GM23338 (cell line): ENCODE data around the gene S100A3. TPM values are rescaled to one million over a fixed set of nuclear protein-coding genes. Genes with fewer than 3 reads are reported as not detected.
"Not testable (repeated sequence)": the region's sequence is repeated elsewhere in the genome, so short reads cannot be mapped to it uniquely, and the experiment has no call there.

ENCODE experiments used
- ATAC-seq: fragments of 200-7000 bp; cut with Tn5 transposase; 3 replicates; pipeline ENCODE4 v1.9.1; 2020
- DNase-seq: peaks from one replicate; pipeline ENCODE4 v3.0.0-alpha.2; 2015; ENCODE audit warnings: low spot score
- H2AFZ ChIP-seq: fragments of 200-600 bp; sonication (generic); 2 replicates; pipeline ENCODE4 v1.8.0; 2016; ENCODE audit warnings: antibody characterized with exemption, mild to moderate bottlenecking, moderate library complexity
- H3F3A ChIP-seq: fragments of 200-600 bp; sonication (generic); replicated peaks from 2 replicates; pipeline ENCODE4 v1.8.0; 2017; ENCODE audit warnings: antibody characterized with exemption, mixed run types, low read depth
- H3K27ac ChIP-seq: fragments of 200-600 bp; sonication (generic); 2 replicates; pipeline ENCODE4 v1.6.1; 2016; ENCODE audit warnings: low read depth
- H3K27me3 ChIP-seq: fragments of 200-600 bp; sonication (generic); 2 replicates; pipeline ENCODE4 v1.8.0; 2016; ENCODE audit warnings: mild to moderate bottlenecking, mixed run types, moderate library complexity; ENCODE audit not compliant: insufficient read depth
- H3K36me3 ChIP-seq: fragments of 200-600 bp; sonication (generic); 2 replicates; pipeline ENCODE4 v1.8.0; 2016; ENCODE audit warnings: mild to moderate bottlenecking; ENCODE audit not compliant: insufficient read depth
- H3K4me1 ChIP-seq: fragments of 200-600 bp; sonication (generic); 2 replicates; pipeline ENCODE4 v1.8.0; 2016; ENCODE audit warnings: mild to moderate bottlenecking, moderate library complexity; ENCODE audit not compliant: insufficient read depth
- H3K4me2 ChIP-seq: fragments of 200-600 bp; sonication (generic); 2 replicates; pipeline ENCODE4 v1.7.1; 2017; ENCODE audit warnings: mixed run types
- H3K4me3 ChIP-seq: fragments of 200-600 bp; sonication (generic); 2 replicates; pipeline ENCODE4 v1.6.1; 2016; ENCODE audit warnings: mixed run types
- H3K79me2 ChIP-seq: fragments of 200-600 bp; sonication (generic); replicated peaks from 2 replicates; pipeline ENCODE4 v1.8.0; 2017; ENCODE audit warnings: mild to moderate bottlenecking; ENCODE audit not compliant: insufficient read depth
- H3K9me2 ChIP-seq: fragments of 200-600 bp; sonication (generic); 2 replicates; pipeline ENCODE4 v1.8.0; 2017; ENCODE audit not compliant: insufficient read depth
- H4K20me1 ChIP-seq: fragments of 200-600 bp; sonication (generic); replicated peaks from 2 replicates; pipeline ENCODE4 v1.8.0; 2017; ENCODE audit warnings: mild to moderate bottlenecking; ENCODE audit not compliant: insufficient read depth
- H3K27ac Mint-ChIP-seq: 2 replicates; pipeline ENCODE4 v1.8.0; 2020; ENCODE audit warnings: inconsistent platforms, mild to moderate bottlenecking, moderate library complexity, mixed read lengths
- H3K27me3 Mint-ChIP-seq: 3 replicates; pipeline ENCODE4 v1.8.0; 2022; ENCODE audit warnings: low read depth, mild to moderate bottlenecking, moderate library complexity, mixed read lengths, inconsistent platforms; ENCODE audit not compliant: insufficient read depth, poor library complexity
- H3K36me3 Mint-ChIP-seq: 3 replicates; pipeline ENCODE4 v1.8.0; 2021; ENCODE audit warnings: low read depth, mild to moderate bottlenecking, inconsistent platforms, moderate library complexity, mixed read lengths
- H3K4me1 Mint-ChIP-seq: 3 replicates; pipeline ENCODE4 v1.8.0; 2020; ENCODE audit warnings: mild to moderate bottlenecking, inconsistent platforms, mixed read lengths
- H3K4me3 Mint-ChIP-seq: 3 replicates; pipeline ENCODE4 v1.8.0; 2021; ENCODE audit warnings: moderate library complexity, mild to moderate bottlenecking, inconsistent platforms, mixed read lengths
- H3K9me3 Mint-ChIP-seq: 3 replicates; pipeline ENCODE4 v1.8.0; 2020; ENCODE audit warnings: moderate library complexity, mild to moderate bottlenecking, inconsistent platforms, mixed read lengths
- CREB1 ChIP-seq: fragments of 250-450 bp; sonication (Bioruptor Pico); IDR thresholded peaks from 2 replicates; pipeline ENCODE4 v1.5.0; 2020; ENCODE audit warnings: low read depth, mild to moderate bottlenecking, moderate library complexity
- CTCF ChIP-seq, 2 experiments: fragments of 200-600 bp in 1 of 2; sonication (generic) in 1 of 2; conservative IDR thresholded peaks; 2 replicates each; pipeline versions ENCODE4 v1.5.1 to v1.6.1; 2016 to 2017; ENCODE audit warnings: antibody characterized with exemption in 2 of 2, low read depth in 2 of 2, mild to moderate bottlenecking in 2 of 2, moderate library complexity in 1 of 2
- JUNB ChIP-seq: IDR thresholded peaks from one replicate; pipeline ENCODE4 v1.6.1; 2016; ENCODE audit warnings: antibody characterized with exemption; ENCODE audit not compliant: unreplicated experiment
- ZNF331 ChIP-seq: fragments of 250-450 bp; sonication (Bioruptor Pico); IDR thresholded peaks from 2 replicates; pipeline ENCODE4 v1.5.0; 2020; ENCODE audit warnings: low read depth, mild to moderate bottlenecking, moderate library complexity
- ZNF462 ChIP-seq: fragments of 250-450 bp; sonication (Bioruptor Pico); IDR thresholded peaks from 2 replicates; pipeline ENCODE4 v1.5.0; 2020; ENCODE audit warnings: mild to moderate bottlenecking, moderate library complexity
- polyA plus RNA-seq: library from polyadenylated mRNA; unstranded; fragments of >200 nt; fragmentation: Nextera tagmentation; extraction: Ambion mirVana; gene quantifications from 2 replicates; pipeline ENCODE4 v1.2.1, GENCODE V29; 2016
- total RNA-seq: library from RNA; depleted of rRNA; stranded (reverse); fragments of >200 nt; shearing (Covaris generic); gene quantifications from 2 replicates; pipeline ENCODE4 v1.2.3, GENCODE V29; 2014
- TF ChIP-seq, protein P1 (sequence below): IDR thresholded peaks from one replicate; pipeline ENCODE4 v1.6.1; 2018; ENCODE audit warnings: antibody characterized with exemption; ENCODE audit not compliant: unreplicated experiment

S100A3 gene
- total and polyA plus RNA-seq, 2 experiments from 2014 or later = not detected

- no peaks in the 10 kb centered on the region for H3K9me2 ChIP-seq
- no peaks in the 10 kb centered on the region; the same call in 1 of the 3 replicates for H3K36me3 Mint-ChIP-seq
- peaks cover 13% of the 10 kb centered on the region for H3K4me1 Mint-ChIP-seq
- H3K4me3 ChIP-seq = no peak overlapping the region
- H3K4me2 ChIP-seq = no peak overlapping the region
- H3K4me1 ChIP-seq = peaks cover 6% of the 10 kb centered on the region; the same call in 1 of the 2 replicates
- H3K27me3 Mint-ChIP-seq = peaks cover 4% of the 10 kb centered on the region
- H3K27ac Mint-ChIP-seq = no peak overlapping the region
- ATAC-seq = no peak
- no peaks in the 10 kb centered on the region for H3K27me3 ChIP-seq
- peak overlapping the region; percentile 14; the same call in 1 of the 2 replicates for H2AFZ ChIP-seq
- H3K79me2 ChIP-seq = no peaks in the 10 kb centered on the region
- H3K4me3 Mint-ChIP-seq = no peak overlapping the region
- no peaks in the 10 kb centered on the region for H3K36me3 ChIP-seq
- H3F3A ChIP-seq = no peaks in the 10 kb centered on the region
- TF ChIP-seq CTCF (conservative IDR thresholded peaks at IDR 0.05; ENCODE audit: low read depth in 2 of 2) = no peak
- no peak for TF ChIP-seq CREB1 (CRISPR knock-in tag)
- no peak for TF ChIP-seq ZNF331 (CRISPR knock-in tag)
- TF ChIP-seq, protein P1, sequence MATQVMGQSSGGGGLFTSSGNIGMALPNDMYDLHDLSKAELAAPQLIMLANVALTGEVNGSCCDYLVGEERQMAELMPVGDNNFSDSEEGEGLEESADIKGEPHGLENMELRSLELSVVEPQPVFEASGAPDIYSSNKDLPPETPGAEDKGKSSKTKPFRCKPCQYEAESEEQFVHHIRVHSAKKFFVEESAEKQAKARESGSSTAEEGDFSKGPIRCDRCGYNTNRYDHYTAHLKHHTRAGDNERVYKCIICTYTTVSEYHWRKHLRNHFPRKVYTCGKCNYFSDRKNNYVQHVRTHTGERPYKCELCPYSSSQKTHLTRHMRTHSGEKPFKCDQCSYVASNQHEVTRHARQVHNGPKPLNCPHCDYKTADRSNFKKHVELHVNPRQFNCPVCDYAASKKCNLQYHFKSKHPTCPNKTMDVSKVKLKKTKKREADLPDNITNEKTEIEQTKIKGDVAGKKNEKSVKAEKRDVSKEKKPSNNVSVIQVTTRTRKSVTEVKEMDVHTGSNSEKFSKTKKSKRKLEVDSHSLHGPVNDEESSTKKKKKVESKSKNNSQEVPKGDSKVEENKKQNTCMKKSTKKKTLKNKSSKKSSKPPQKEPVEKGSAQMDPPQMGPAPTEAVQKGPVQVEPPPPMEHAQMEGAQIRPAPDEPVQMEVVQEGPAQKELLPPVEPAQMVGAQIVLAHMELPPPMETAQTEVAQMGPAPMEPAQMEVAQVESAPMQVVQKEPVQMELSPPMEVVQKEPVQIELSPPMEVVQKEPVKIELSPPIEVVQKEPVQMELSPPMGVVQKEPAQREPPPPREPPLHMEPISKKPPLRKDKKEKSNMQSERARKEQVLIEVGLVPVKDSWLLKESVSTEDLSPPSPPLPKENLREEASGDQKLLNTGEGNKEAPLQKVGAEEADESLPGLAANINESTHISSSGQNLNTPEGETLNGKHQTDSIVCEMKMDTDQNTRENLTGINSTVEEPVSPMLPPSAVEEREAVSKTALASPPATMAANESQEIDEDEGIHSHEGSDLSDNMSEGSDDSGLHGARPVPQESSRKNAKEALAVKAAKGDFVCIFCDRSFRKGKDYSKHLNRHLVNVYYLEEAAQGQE = no peak
- TF ChIP-seq JUNB = no peak
- no peak for TF ChIP-seq ZNF462
- no peak overlapping the region for H3K27ac ChIP-seq
- H4K20me1 ChIP-seq = no peaks in the 10 kb centered on the region
- peaks cover 23% of the 10 kb centered on the region; the same call in 2 of the 3 replicates for H3K9me3 Mint-ChIP-seq
- DNase-seq = no peak
These were observed 28.1 kb upstream of the S100A3 start for GRCh38 chr1:153577138-153577537.

DNA sequence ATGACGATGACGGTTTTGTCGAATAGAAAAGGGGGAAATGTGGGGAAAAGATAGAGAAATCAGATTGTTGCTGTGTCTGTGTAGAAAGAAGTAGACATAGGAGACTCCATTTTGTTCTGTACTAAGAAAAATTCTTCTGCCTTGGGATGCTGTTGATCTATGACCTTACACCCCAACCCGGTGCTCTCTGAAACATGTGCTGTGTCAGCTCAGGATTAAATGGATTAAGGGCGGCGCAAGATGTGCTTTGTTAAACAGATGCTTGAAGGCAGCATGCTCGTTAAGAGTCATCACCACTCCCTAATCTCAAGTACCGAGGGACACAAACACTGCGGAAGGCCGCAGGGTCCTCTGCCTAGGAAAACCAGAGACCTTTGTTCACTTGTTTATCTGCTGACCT is 26.4 kb upstream of the S100A3 start:
- H3K79me2 ChIP-seq, H3K27me3 ChIP-seq, H3F3A ChIP-seq, H3K27ac ChIP-seq, DNase-seq, H4K20me1 ChIP-seq, H3K4me2 ChIP-seq, H3K4me3 Mint-ChIP-seq, H3K36me3 ChIP-seq, H2AFZ ChIP-seq, H3K27me3 Mint-ChIP-seq, ATAC-seq, H3K4me3 ChIP-seq, H3K9me2 ChIP-seq, H3K4me1 ChIP-seq, H3K36me3 Mint-ChIP-seq, H3K27ac Mint-ChIP-seq: not testable (repeated sequence)
- peaks cover 23% of the 10 kb centered on the region; the same call in 2 of the 3 replicates for H3K9me3 Mint-ChIP-seq
- H3K4me1 Mint-ChIP-seq = peaks cover 13% of the 10 kb centered on the region
